Measurements from ENCODE around the gene HSPA1A.
A peak's percentile ranks its signal among the peaks of the same experiment; 100 is the strongest.

The HSPA1A gene

DNA sequence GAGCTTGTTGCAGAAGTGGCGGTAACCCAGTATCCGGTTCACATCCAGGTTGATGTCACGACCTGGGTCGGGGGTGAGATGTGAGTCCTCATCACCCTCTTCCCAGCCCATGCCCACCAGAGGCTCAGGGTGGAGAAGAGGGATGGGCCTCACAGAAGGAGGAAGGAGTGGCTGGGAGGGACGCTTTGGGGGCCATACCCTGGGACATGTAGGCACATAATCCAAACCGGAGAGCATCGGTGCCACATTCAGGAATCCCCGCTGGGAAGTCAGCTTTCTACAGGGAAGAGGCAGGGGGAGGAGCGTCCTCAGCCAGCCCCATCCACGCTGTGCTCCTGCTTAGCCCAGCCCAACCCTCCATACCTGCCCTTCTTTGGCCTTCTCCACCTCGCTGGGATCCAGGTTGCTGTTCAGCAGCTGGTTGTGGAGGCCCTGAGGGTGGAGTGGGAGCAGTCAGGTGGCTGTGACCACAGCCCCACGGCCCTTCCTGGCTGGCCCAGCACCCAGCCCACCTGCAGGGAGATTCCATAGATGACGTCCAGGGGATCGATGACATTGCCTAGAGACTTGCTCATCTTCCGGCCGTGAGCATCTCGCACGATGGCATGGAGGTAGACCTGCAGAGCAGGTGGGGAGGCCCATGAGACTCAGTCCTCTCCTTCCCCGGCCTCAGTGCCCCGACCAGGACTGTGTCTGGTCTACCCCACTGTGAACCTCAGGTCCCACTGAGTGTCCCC is 34.7 kb upstream of the HSPA1A start:
- CTCF ChIA-PET, result interaction anchor here (0.9 to 1.2 kb wide), 3 partner anchors 10 to 58 kb away, joined by 4 to 8 read pairs (median 4); partner anchors contain the start of gene MPIG6B
- TF ChIP-seq, protein P1, sequence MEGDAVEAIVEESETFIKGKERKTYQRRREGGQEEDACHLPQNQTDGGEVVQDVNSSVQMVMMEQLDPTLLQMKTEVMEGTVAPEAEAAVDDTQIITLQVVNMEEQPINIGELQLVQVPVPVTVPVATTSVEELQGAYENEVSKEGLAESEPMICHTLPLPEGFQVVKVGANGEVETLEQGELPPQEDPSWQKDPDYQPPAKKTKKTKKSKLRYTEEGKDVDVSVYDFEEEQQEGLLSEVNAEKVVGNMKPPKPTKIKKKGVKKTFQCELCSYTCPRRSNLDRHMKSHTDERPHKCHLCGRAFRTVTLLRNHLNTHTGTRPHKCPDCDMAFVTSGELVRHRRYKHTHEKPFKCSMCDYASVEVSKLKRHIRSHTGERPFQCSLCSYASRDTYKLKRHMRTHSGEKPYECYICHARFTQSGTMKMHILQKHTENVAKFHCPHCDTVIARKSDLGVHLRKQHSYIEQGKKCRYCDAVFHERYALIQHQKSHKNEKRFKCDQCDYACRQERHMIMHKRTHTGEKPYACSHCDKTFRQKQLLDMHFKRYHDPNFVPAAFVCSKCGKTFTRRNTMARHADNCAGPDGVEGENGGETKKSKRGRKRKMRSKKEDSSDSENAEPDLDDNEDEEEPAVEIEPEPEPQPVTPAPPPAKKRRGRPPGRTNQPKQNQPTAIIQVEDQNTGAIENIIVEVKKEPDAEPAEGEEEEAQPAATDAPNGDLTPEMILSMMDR (conservative IDR thresholded peaks at IDR 0.05; ENCODE audit: low read depth), result no peak
- DNase-seq (ENCODE audit: low spot score), result no peak
- H3K27ac ChIP-seq, result peak overlapping the region; percentile 89
- POLR2A ChIA-PET (ENCODE audit: low non-redundant PET), result no interaction called here

GRCh38 chr6:31781244-31782125 is 33.9 kb upstream of the HSPA1A start:
- peak overlapping the region; percentile 89 for H3K27ac ChIP-seq
- no peak for DNase-seq (ENCODE audit: low spot score)
- ChIA-PET POLR2A (ENCODE audit: low non-redundant PET) (no interaction called here), CTCF (interaction anchor here (0.7 to 1.1 kb wide), 2 partner anchors 10 kb away, joined by 3 to 8 read pairs; no protein-coding TSS in a partner anchor)
- TF ChIP-seq, protein P1 (conservative IDR thresholded peaks at IDR 0.05; ENCODE audit: low read depth), result no peak

DNA sequence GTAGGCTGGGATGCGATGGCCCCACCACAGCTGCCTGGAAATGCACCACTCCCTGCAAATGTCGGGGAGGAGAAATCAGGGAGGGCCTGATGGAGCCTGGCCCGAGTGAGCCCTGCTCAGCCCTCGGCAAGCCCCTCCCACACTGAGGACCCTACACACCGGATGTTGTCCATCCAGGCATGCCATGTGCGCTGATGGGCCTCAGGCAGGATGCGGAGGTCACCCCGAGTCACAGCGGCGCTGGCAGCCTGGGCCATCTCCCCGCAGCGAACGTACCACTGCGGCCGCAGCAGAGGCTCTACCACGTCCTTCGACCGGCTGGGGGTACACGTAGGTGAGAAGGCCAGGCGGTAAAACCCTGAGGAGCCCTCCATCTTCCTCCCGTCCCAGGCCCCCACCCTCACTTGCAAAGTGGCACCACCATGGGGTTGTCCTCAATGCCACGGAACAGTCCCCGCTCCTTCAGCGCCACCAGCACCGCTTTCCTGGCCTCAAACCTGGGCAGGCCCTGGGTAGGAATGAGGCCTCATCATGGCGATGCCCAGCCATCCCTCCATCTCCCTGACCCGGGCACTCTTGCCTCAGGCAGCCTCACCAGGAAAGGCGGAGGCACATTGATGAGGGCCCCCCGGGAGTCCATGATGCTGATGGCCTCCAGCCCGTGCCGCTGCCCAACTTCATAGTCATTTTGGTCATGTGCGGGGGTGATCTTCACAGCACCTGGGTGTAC is 33.1 kb upstream of the HSPA1A start:
- TF ChIP-seq, protein P1 (conservative IDR thresholded peaks at IDR 0.05; ENCODE audit: low read depth), result no peak
- H3K27ac ChIP-seq, result peak overlapping the region; percentile 89
- no peak for DNase-seq (ENCODE audit: low spot score)
- ChIA-PET POLR2A (ENCODE audit: low non-redundant PET) (no interaction called here), CTCF (interaction anchor here (0.7 kb wide), 1 partner anchor 9 kb away, joined by 3 read pairs; no protein-coding TSS in a partner anchor)

DNA sequence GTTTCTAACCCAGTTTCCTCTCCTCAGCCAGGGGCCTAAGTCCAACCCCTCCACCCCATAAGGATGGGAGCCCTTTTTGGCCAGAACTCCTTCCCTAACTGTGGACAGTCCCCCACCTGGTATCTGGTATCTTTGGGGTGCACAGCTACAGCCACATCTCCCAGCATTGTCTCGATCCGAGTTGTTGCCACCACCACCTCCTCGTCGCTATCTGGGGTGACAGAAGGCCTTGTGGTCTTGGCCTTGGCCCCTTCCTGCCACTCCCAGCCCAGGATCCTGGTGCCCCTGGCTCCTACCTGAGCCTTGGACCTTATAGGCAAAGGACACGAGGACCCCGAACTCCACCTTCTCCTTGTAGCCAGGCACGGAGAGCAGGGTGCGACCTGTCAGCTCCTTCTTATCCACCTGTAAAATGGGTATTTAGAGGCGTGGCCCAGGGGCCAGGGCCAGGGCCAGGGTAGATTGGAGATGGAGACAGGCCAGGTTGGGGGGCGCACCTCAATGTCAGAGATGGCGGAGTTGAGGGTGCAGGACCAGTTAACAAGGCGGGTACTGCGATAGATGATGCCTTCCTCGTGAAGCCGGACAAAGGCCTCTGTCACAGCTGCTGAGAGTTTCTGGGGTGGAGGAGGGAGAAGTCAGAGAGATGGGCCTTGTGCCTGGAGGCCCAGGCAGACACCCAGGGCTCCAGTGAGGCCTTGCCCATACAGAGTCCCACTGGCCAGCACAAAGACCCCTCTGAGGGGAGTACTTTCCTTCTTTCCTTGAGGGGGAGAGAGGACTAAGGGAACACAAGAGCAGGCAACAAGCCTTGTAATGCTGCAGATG is 31.0 kb upstream of the HSPA1A start:
- POLR2A ChIA-PET (ENCODE audit: low non-redundant PET), result interaction anchor here (0.5 to 0.7 kb wide), 2 partner anchors 11 to 1082 kb away, joined by 3 to 4 read pairs; partner anchors contain the start of gene VARS1
- TF ChIP-seq, protein P1 (conservative IDR thresholded peaks at IDR 0.05; ENCODE audit: low read depth), result no peak
- CTCF ChIA-PET, result interaction anchor here (0.7 to 1.5 kb wide), 2 partner anchors 12 to 14 kb away, joined by 5 read pairs; no protein-coding TSS in a partner anchor
- no peak for DNase-seq (ENCODE audit: low spot score)
- H3K27ac ChIP-seq, result peak overlapping the region; percentile 40

DNA sequence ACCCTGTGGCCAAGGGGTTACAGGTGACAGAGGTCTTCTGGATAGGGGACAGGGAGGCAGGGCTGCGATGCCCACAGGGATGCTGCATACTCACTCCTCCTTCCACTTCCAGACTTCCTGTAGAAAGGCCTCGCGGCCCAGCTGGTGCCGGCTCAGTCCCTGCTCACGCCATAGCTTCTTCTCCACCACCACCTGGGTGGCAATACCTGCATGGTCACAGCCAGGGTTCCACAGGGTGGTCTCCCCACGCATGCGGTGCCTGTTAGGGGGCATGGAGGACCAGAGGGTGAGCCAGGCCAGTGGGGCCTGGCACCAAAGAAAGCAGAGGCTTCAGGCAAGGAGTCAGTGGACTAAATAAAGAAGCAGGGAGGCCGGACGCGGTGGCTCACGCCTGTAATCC is 29.9 kb upstream of the HSPA1A start:
- TF ChIP-seq, protein P1 (conservative IDR thresholded peaks at IDR 0.05; ENCODE audit: low read depth), result no peak
- CTCF ChIA-PET, result no interaction called here
- no peak for DNase-seq (ENCODE audit: low spot score)
- H3K27ac ChIP-seq, result peak overlapping the region; percentile 40
- POLR2A ChIA-PET (ENCODE audit: low non-redundant PET), result interaction anchor here (0.6 kb wide), 1 partner anchor 51 kb away, joined by 6 read pairs; no protein-coding TSS in a partner anchor
